ENCODE results near the gene PFN1.

GRCh38 chr17:4955091-4955490 is 6.8 kb upstream of the PFN1 start:
- TF ChIP-seq EZH2 (IDR thresholded peaks at IDR 0.05; ENCODE audit: insufficient read depth, poor library complexity, severe bottlenecking) (no peak), EZH2phosphoT487 (IDR thresholded peaks at IDR 0.05; ENCODE audit: insufficient read depth, low read depth) (no peak)
